GM18508 (cell line): ENCODE results near the gene TEKT5.
"Not testable (repeated sequence)": the region's sequence is repeated elsewhere in the genome, so short reads cannot be mapped to it uniquely, and the experiment has no call there.

ENCODE experiments used
- ATAC-seq: cut with Tn5 transposase; IDR thresholded peaks from one replicate; pipeline ENCODE4 v1.9.1; 2021; ENCODE audit warnings: moderate number of reproducible peaks; ENCODE audit not compliant: insufficient read depth, unreplicated experiment

Gene TEKT5

GRCh38 chr16:10694830-10695229, at the start of gene TEKT5:
TEKT5 (minus strand) TSS chr16:10694930; CDS start chr16:10694873, 57 bp downstream.
- no peak for ATAC-seq

GRCh38 chr16:10743610-10744369, 49.1 kb upstream of the TEKT5 start, which contains the start of gene NUBP1:
NUBP1 (plus strand) TSS chr16:10743842; CDS start chr16:10743864, 22 bp downstream.
- peak; percentile 59 for ATAC-seq

- no peak for ATAC-seq
Observed at GRCh38 chr16:10743227-10743609, 48.5 kb upstream of the TEKT5 start.

GRCh38 chr16:10741844-10742243, 47.1 kb upstream of the TEKT5 start:
- ATAC-seq = no peak

- not testable (repeated sequence) for ATAC-seq
Observed at GRCh38 chr16:10741249-10741648, 46.5 kb upstream of the TEKT5 start.

GRCh38 chr16:10740845-10741208, 46.1 kb upstream of the TEKT5 start:
- no peak for ATAC-seq

- no peak for ATAC-seq
Observed at GRCh38 chr16:10740000-10740844, 45.5 kb upstream of the TEKT5 start.

- peak; percentile 35 for ATAC-seq
Observed at GRCh38 chr16:10738231-10739077, 43.7 kb upstream of the TEKT5 start.

- ATAC-seq = no peak
Observed at GRCh38 chr16:10737068-10737625, 42.4 kb upstream of the TEKT5 start.

- ATAC-seq = no peak
Observed at GRCh38 chr16:10731790-10732189, 37.1 kb upstream of the TEKT5 start.

- no peak for ATAC-seq
Observed at GRCh38 chr16:10729104-10730048, 34.6 kb upstream of the TEKT5 start.

- ATAC-seq = no peak
Observed at GRCh38 chr16:10728003-10728887, 33.5 kb upstream of the TEKT5 start.

- ATAC-seq = no peak
Observed at GRCh38 chr16:10708969-10709368, 14.2 kb upstream of the TEKT5 start.

- no peak for ATAC-seq
Observed at GRCh38 chr16:10699756-10700155, 5.0 kb upstream of the TEKT5 start.

GRCh38 chr16:10694306-10694705, 424 bp downstream of the TEKT5 start:
- ATAC-seq = no peak

GRCh38 chr16:10693889-10694288, 841 bp downstream of the TEKT5 start:
- ATAC-seq = no peak

GRCh38 chr16:10692470-10692869, 2.3 kb downstream of the TEKT5 start:
- no peak for ATAC-seq

GRCh38 chr16:10688726-10689125, 6.0 kb downstream of the TEKT5 start:
- ATAC-seq = no peak
